DND-41 (cell line): ENCODE results near the gene RELL2.

ENCODE experiments used
- ATAC-seq: fragments of 200-7000 bp; cut with Tn5 transposase; 3 replicates; pipeline ENCODE4 v1.9.1; 2021; ENCODE audit warnings: low read depth; ENCODE audit not compliant: insufficient read depth
- DNase-seq: peaks from one replicate; pipeline ENCODE4 v3.0.0-alpha.2; 2020
- H2AFZ ChIP-seq: 2 replicates; pipeline ENCODE4 v1.6.0; 2012; ENCODE audit warnings: low read depth, low read length
- H3K27ac ChIP-seq: 2 replicates; pipeline ENCODE4 v1.5.1; 2012; ENCODE audit warnings: low read length, inconsistent platforms
- H3K27me3 ChIP-seq: fragments of 200-600 bp; sonication (generic); 2 replicates; pipeline ENCODE4 v1.6.0; 2012; ENCODE audit warnings: low read length, mild to moderate bottlenecking, inconsistent platforms; ENCODE audit not compliant: insufficient read depth, poor library complexity
- H3K36me3 ChIP-seq: 2 replicates; pipeline ENCODE4 v1.5.1; 2012; ENCODE audit warnings: low read length, inconsistent platforms; ENCODE audit not compliant: insufficient read depth
- H3K4me1 ChIP-seq: 2 replicates; pipeline ENCODE4 v1.5.1; 2012; ENCODE audit warnings: mild to moderate bottlenecking, low read length; ENCODE audit not compliant: insufficient read depth
- H3K4me2 ChIP-seq: 2 replicates; pipeline ENCODE4 v1.6.0; 2012; ENCODE audit warnings: mild to moderate bottlenecking, moderate library complexity, low read length, inconsistent platforms; ENCODE audit not compliant: insufficient read depth
- H3K4me3 ChIP-seq, 2 experiments: fragments of 200-600 bp in 1 of 2; shearing (Covaris generic) in 1 of 2; 2 replicates each; pipeline ENCODE4 v1.5.1; 2012 to 2016; ENCODE audit warnings: inconsistent platforms in 2 of 2, low read length in 2 of 2, mild to moderate bottlenecking in 2 of 2, low read depth in 1 of 2, moderate library complexity in 1 of 2
- H3K79me2 ChIP-seq: 2 replicates; pipeline ENCODE4 v1.6.0; 2012; ENCODE audit warnings: low read length, inconsistent platforms; ENCODE audit not compliant: insufficient read depth
- H3K9ac ChIP-seq: 2 replicates; pipeline ENCODE4 v1.6.0; 2012; ENCODE audit warnings: low read depth, mild to moderate bottlenecking, inconsistent platforms, low read length, moderate library complexity
- H3K9me3 ChIP-seq: 2 replicates; pipeline ENCODE4 v1.5.1; 2012; ENCODE audit warnings: low read length, moderate library complexity, mild to moderate bottlenecking, inconsistent platforms; ENCODE audit not compliant: insufficient read depth, severe bottlenecking
- H4K20me1 ChIP-seq: 2 replicates; pipeline ENCODE4 v1.6.0; 2012; ENCODE audit warnings: low read length; ENCODE audit not compliant: insufficient read depth
- EZH2 ChIP-seq: IDR thresholded peaks from 3 replicates; pipeline ENCODE4 v1.6.1; 2012; ENCODE audit warnings: borderline replicate concordance, low read depth, mild to moderate bottlenecking, moderate library complexity, low read length, inconsistent platforms; ENCODE audit not compliant: severe bottlenecking
- TF ChIP-seq, protein P1 (sequence below): IDR thresholded peaks from 2 replicates; pipeline ENCODE4 v1.5.1; 2012; ENCODE audit warnings: borderline replicate concordance, low read length, moderate library complexity, mild to moderate bottlenecking; ENCODE audit not compliant: poor library complexity, severe bottlenecking; ENCODE audit errors: extremely low read depth

Gene RELL2

DNA sequence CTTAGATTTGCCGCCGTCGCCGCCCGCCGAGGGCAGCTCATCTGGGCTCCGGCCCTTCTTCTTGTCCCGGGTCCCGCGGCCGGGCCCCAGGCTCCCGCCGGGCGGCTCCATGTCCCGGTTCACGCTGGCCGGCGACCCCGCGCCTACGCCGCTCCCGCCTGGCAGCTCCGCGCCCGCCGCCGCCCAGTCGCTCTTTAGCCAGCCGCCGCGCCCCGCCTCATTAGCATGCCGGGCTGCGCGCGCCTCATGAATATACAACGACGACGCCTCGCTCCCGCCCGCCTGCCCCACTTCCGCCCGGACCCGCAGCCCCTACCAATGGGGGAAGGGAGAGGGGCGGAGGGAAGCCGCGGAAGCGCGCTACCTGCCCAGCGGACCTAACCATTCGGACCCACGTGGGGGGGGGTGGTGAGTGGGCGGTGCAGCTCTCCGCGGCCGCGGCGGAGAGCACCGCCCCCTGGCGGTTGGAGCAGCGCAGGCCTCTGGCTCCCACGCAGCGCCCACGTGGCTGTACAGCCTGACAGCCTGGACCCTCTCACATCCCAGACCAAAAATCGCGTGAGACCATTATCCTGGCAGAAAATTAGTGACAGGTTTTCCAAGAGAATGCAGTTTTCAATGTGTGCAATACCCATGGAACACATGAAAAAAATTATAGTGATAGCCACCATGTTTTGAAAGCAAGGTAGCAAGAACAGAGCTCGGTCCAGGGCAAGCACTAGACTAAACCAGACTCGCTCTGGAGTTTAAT, 17.8 kb upstream of the RELL2 start, which contains the start of gene DIAPH1:
DIAPH1 (minus strand) TSS at position 197 of the 751 bp plus-strand sequence; CDS start at position 111, 86 bp downstream.
- Histone ChIP-seq H3K4me2 (peak within 1 kb of the TSS; percentile 77), H3K79me2 (peaks cover 51% of the 10 kb centered on the region), H3K9me3 (no peaks in the 10 kb centered on the region), H3K4me3 (peak within 1 kb of the TSS; percentile 69 to 87), H2AFZ (peak within 1 kb of the TSS; percentile 74), H3K27me3 (no peaks in the 10 kb centered on the region), H3K4me1 (peaks cover 44% of the 10 kb centered on the region), H3K27ac (peak within 1 kb of the TSS; percentile 75), H3K36me3 (peaks cover 51% of the 10 kb centered on the region), H3K9ac (peak within 1 kb of the TSS; percentile 97), H4K20me1 (peaks cover 14% of the 10 kb centered on the region; the same call in 1 of the 2 replicates)
- DNase-seq (peak; percentile 97), ATAC-seq (peak; percentile 93)
- no peak for TF ChIP-seq EZH2
- TF ChIP-seq, protein P1, sequence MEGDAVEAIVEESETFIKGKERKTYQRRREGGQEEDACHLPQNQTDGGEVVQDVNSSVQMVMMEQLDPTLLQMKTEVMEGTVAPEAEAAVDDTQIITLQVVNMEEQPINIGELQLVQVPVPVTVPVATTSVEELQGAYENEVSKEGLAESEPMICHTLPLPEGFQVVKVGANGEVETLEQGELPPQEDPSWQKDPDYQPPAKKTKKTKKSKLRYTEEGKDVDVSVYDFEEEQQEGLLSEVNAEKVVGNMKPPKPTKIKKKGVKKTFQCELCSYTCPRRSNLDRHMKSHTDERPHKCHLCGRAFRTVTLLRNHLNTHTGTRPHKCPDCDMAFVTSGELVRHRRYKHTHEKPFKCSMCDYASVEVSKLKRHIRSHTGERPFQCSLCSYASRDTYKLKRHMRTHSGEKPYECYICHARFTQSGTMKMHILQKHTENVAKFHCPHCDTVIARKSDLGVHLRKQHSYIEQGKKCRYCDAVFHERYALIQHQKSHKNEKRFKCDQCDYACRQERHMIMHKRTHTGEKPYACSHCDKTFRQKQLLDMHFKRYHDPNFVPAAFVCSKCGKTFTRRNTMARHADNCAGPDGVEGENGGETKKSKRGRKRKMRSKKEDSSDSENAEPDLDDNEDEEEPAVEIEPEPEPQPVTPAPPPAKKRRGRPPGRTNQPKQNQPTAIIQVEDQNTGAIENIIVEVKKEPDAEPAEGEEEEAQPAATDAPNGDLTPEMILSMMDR: peak; percentile 99

DNA sequence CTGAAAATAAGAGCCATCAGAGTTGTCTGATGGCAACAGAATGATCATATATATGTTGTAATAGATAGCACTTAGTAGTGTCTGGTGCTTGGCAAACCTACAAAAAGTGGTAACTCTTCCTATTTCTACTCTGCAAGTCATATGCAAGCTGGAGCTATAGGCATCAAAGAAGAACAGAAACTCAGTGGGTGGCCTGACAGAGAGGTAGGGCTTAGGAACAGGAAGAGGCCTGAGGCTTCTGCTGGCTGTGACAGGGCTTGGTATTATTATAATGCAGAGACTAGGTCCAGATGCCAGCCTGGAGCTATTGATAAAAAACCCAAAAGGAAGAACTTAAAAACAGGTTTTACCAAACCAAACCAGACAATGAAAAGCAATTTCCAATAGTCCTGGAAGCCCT, 13.6 kb upstream of the RELL2 start:
- Histone ChIP-seq H3K4me1 (peaks cover 10% of the 10 kb centered on the region), H3K79me2 (peaks cover 10% of the 10 kb centered on the region), H3K4me2 (no peak overlapping the region), H4K20me1 (no peaks in the 10 kb centered on the region), H3K9ac (no peak overlapping the region), H2AFZ (no peak overlapping the region), H3K4me3 (no peak overlapping the region), H3K36me3 (peaks cover 73% of the 10 kb centered on the region), H3K27me3 (no peaks in the 10 kb centered on the region), H3K27ac (no peak overlapping the region), H3K9me3 (no peaks in the 10 kb centered on the region)
- DNase-seq (no peak), ATAC-seq (no peak)
- TF ChIP-seq, protein P1: no peak
- no peak for TF ChIP-seq EZH2

DNA sequence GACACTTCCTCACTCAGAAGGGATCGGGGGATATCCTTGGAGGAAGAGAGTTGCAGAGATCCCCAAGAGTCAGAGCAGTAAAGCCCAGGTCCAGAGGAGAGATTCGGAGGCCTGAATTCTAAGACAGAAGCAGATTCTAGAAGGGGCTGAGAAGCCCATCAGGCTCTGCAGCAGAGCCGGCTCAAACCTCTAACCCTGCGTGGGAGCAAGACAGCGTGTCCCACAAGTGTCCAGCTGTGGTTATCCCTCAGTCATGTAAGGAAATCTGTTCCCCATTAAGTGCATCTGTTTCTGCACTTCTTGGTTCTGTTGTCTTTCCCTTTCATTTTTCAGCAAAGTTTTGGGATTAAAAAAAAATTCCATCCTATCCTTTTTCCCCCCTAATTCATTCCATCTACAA, 13.2 kb upstream of the RELL2 start:
- TF ChIP-seq, protein P1: no peak
- TF ChIP-seq EZH2: no peak
- peaks cover 10% of the 10 kb centered on the region for H3K4me1 ChIP-seq
- DNase-seq: no peak
- peaks cover 6% of the 10 kb centered on the region for H3K79me2 ChIP-seq
- no peaks in the 10 kb centered on the region for H3K27me3 ChIP-seq
- H2AFZ ChIP-seq: no peak overlapping the region
- H3K9ac ChIP-seq: no peak overlapping the region
- H3K27ac ChIP-seq: no peak overlapping the region
- H3K9me3 ChIP-seq: no peaks in the 10 kb centered on the region
- no peak overlapping the region for H3K4me2 ChIP-seq
- H3K4me3 ChIP-seq: no peak overlapping the region
- ATAC-seq: no peak
- no peaks in the 10 kb centered on the region for H4K20me1 ChIP-seq
- peaks cover 77% of the 10 kb centered on the region for H3K36me3 ChIP-seq
